GM12878 (cell line): ENCODE results near the gene MAMDC2. TPM values are rescaled to one million over a fixed set of nuclear protein-coding genes. Genes with fewer than 3 reads are reported as not detected.

ENCODE experiments used
- ATAC-seq: fragments of 200-7000 bp; cut with Tn5 transposase; 3 replicates; pipeline ENCODE4 v1.9.1; 2020; ENCODE audit warnings: mild to moderate bottlenecking, moderate library complexity
- BruUV-seq: library from RNA; stranded (reverse); fragments of 400-500 nt; replicated peaks from 2 replicates; lab custom pipeline; 2021; lab: Mats Ljungman, UMichigan
- CTCF ChIA-PET: fragments of 300-600 bp; sonication (Branson Sonifier 250); formaldehyde crosslinking; extraction: SDS; loops from one replicate; lab custom pipeline; 2021; ENCODE audit warnings: inconsistent platforms; lab: Yijun Ruan, JAX
- POLR2A ChIA-PET: fragments of 350-600 bp; formaldehyde crosslinking; extraction: SDS; loops from one replicate; lab custom pipeline; 2021; ENCODE audit warnings: inconsistent platforms; lab: Charles Lee
- RAD21 ChIA-PET: fragments of 300-600 bp; sonication (Branson Sonifier 250); formaldehyde crosslinking; loops from one replicate; lab custom pipeline; 2023; ENCODE audit warnings: antibody characterized with exemption; ENCODE audit not compliant: unreplicated experiment; lab: Charles Lee
- SMC1A ChIA-PET: fragments of 300-600 bp; sonication (Branson Sonifier 250); formaldehyde crosslinking; loops from one replicate; lab custom pipeline; 2023; ENCODE audit not compliant: unreplicated experiment, uncharacterized antibody; lab: Charles Lee
- DNase-seq: peaks from one replicate; pipeline ENCODE4 v3.0.0-alpha.2; 2011; ENCODE audit warnings: low read depth, low spot score
- FAIRE-seq: peaks from 3 replicates; lab custom pipeline; 2011; peaks lifted over from hg19 to GRCh38; lab: Jason Lieb, UNC
- H2AFZ ChIP-seq: 2 replicates; pipeline ENCODE4 v1.6.0; 2011; ENCODE audit warnings: low read depth, low read length, control low read depth; ENCODE audit not compliant: control insufficient read depth
- H3K27ac ChIP-seq: 2 replicates; pipeline ENCODE4 v1.5.1; 2011; ENCODE audit warnings: control low read depth; ENCODE audit not compliant: control insufficient read depth, insufficient read depth
- H3K27me3 ChIP-seq, 2 experiments: replicated peaks in 1 of 2; 2 replicates each; pipeline versions ENCODE4 v1.6.0 to v1.6.1; 2011; ENCODE audit warnings: low read length in 1 of 2; ENCODE audit not compliant: control insufficient read depth in 2 of 2, insufficient read depth in 2 of 2
- H3K36me3 ChIP-seq, 2 experiments: 2 replicates each; pipeline ENCODE4 v1.5.1; 2011; ENCODE audit warnings: low read length in 1 of 2; ENCODE audit not compliant: control insufficient read depth in 2 of 2, insufficient read depth in 2 of 2
- H3K4me1 ChIP-seq: 2 replicates; pipeline ENCODE4 v1.6.1; 2011; ENCODE audit warnings: mild to moderate bottlenecking, low read length, moderate library complexity, mixed read lengths; ENCODE audit not compliant: control insufficient read depth, insufficient read depth
- H3K4me2 ChIP-seq: 2 replicates; pipeline ENCODE4 v1.6.0; 2011; ENCODE audit warnings: control low read depth; ENCODE audit not compliant: control insufficient read depth, insufficient read depth
- H3K4me3 ChIP-seq: fragments of 200-600 bp; sonication (generic); 2 replicates; pipeline ENCODE4 v1.5.1; 2016
- H3K79me2 ChIP-seq: 2 replicates; pipeline ENCODE4 v1.6.0; 2011; ENCODE audit warnings: low read length; ENCODE audit not compliant: control insufficient read depth, insufficient read depth
- H3K9ac ChIP-seq: 2 replicates; pipeline ENCODE4 v1.8.0; 2011; ENCODE audit warnings: low read length, control low read depth, mixed read lengths; ENCODE audit not compliant: control insufficient read depth, insufficient read depth
- H3K9me3 ChIP-seq: replicated peaks from 3 replicates; pipeline ENCODE4 v1.5.1; 2011; ENCODE audit warnings: mild to moderate bottlenecking, low read length; ENCODE audit not compliant: control insufficient read depth, insufficient read depth
- H4K20me1 ChIP-seq: 2 replicates; pipeline ENCODE4 v1.6.0; 2011; ENCODE audit not compliant: control insufficient read depth, insufficient read depth
- CREM ChIP-seq: IDR thresholded peaks from 2 replicates; pipeline ENCODE4 v1.6.1; 2014; ENCODE audit warnings: antibody characterized with exemption, low read depth
- HDAC6 ChIP-seq: fragments of 200-600 bp; sonication (generic); IDR thresholded peaks from one replicate; pipeline ENCODE4 v1.8.0; 2017; ENCODE audit warnings: antibody characterized with exemption; ENCODE audit not compliant: unreplicated experiment
- MYC ChIP-seq: IDR thresholded peaks from 2 replicates; pipeline ENCODE4 v1.6.1; 2011; ENCODE audit warnings: mild to moderate bottlenecking, low read length, moderate library complexity, inconsistent platforms; ENCODE audit not compliant: insufficient read depth, insufficient replicate concordance, insufficient read length, severe bottlenecking
- NFYB ChIP-seq: IDR thresholded peaks from 2 replicates; pipeline ENCODE4 v1.6.1; 2011; ENCODE audit warnings: low read depth, mild to moderate bottlenecking, low read length, improper control_type of control experiment, moderate library complexity; ENCODE audit not compliant: insufficient read depth
- PAX5 ChIP-seq: IDR thresholded peaks from 2 replicates; pipeline ENCODE4 v1.6.1; 2011; ENCODE audit warnings: low read depth, low read length, borderline replicate concordance
- PKNOX1 ChIP-seq: fragments of 450-650 bp; IDR thresholded peaks from 2 replicates; pipeline ENCODE4 v1.6.1; 2016; ENCODE audit warnings: mild to moderate bottlenecking
- RAD21 ChIP-seq: IDR thresholded peaks from 2 replicates; pipeline ENCODE4 v1.6.1; 2011; ENCODE audit warnings: mild to moderate bottlenecking, low read depth, low read length, moderate library complexity; ENCODE audit not compliant: insufficient read depth
- RAD51 ChIP-seq: fragments of 450-650 bp; IDR thresholded peaks from 2 replicates; pipeline ENCODE4 v1.6.1; 2016; ENCODE audit warnings: moderate library complexity, mild to moderate bottlenecking, inconsistent platforms
- SPI1 ChIP-seq: IDR thresholded peaks from 2 replicates; pipeline ENCODE4 v1.6.1; 2011; ENCODE audit warnings: low read depth, mild to moderate bottlenecking, low read length, moderate library complexity, borderline replicate concordance; ENCODE audit not compliant: insufficient read depth
- SUPT20H ChIP-seq: IDR thresholded peaks from 2 replicates; pipeline ENCODE4 v1.6.1; 2011; ENCODE audit warnings: low read depth, mild to moderate bottlenecking, low read length, moderate library complexity, borderline replicate concordance; ENCODE audit not compliant: control insufficient read depth
- ZZZ3 ChIP-seq: IDR thresholded peaks from 2 replicates; pipeline ENCODE4 v1.6.1; 2011; ENCODE audit warnings: low read depth; ENCODE audit not compliant: control insufficient read depth, insufficient read length
- WGBS: methylation state at CpG from one replicate; pipeline ENCODE4 v1.1.6; 2016; ENCODE audit warnings: low lambda C conversion rate; ENCODE audit not compliant: insufficient replicate concordance, insufficient coverage; ENCODE audit errors: missing lambda C conversion rate; 5-methylcytosine and 5-hydroxymethylcytosine counted together
- in situ Hi-C: fragments of 300-500 bp; cut with MboI; formaldehyde crosslinking; loops from 9 replicates; pipeline ENCODE4 v1.14.3; 2018; ENCODE audit warnings: mixed read lengths
- intact Hi-C: fragments of 100-400 bp; cut with micrococcal nuclease; formaldehyde crosslinking; loops from one replicate; pipeline ENCODE4 v1.14.2; 2022; ENCODE audit not compliant: unreplicated experiment
- polyA plus RNA-seq, 11 experiments: library from polyadenylated mRNA; depleted of rRNA in 4 of 11; unstranded in 6 of 11; stranded (reverse) in 5 of 11; fragments of >200 nt; fragmentation: Nextera tagmentation in 4 of 11; fragmentation: Illumina TruSeq in 1 of 11; extraction: Ambion mirVana in 4 of 11; extraction: Trizol in 1 of 11; gene quantifications; 1 replicate in 1 of 11; 2 replicates in 10 of 11; pipeline versions ENCODE4 v1.2.1 to v1.2.3, GENCODE V29; 2011 to 2016; ENCODE audit warnings: inconsistent platforms in 2 of 11, missing spikeins in 2 of 11, low read depth in 1 of 11
- total RNA-seq, 4 experiments: library from RNA; depleted of rRNA in 3 of 4; stranded (reverse); fragments of >200 nt in 3 of 4; fragmentation: Illumina TruSeq in 1 of 4; extraction: Trizol in 1 of 4; gene quantifications; 2 replicates each; pipeline versions ENCODE4 v1.2.1 to v1.2.3, GENCODE V29; 2013 to 2021
- TF ChIP-seq, protein P1 (sequence below): IDR thresholded peaks from 2 replicates; pipeline ENCODE4 v1.6.1; 2012; ENCODE audit warnings: low read length, inconsistent platforms
- TF ChIP-seq, protein P2 (sequence below): fragments of 450-650 bp; formaldehyde crosslinking; IDR thresholded peaks from 2 replicates; pipeline ENCODE4 v1.5.0; 2022; ENCODE audit warnings: mild to moderate bottlenecking, missing genetic modification characterization
- TF ChIP-seq, protein P3 (sequence below): fragments of 450-650 bp; conservative IDR thresholded peaks from 2 replicates; pipeline ENCODE4 v1.6.1; 2017; ENCODE audit warnings: mild to moderate bottlenecking, moderate library complexity

MAMDC2 gene
- total and polyA plus RNA-seq, 10 of the 15 experiments (the other 5 are each of a cell fraction or from before 2014, with no cell fraction given), result 0.01 to 0.09 TPM; not detected in 8

DNA sequence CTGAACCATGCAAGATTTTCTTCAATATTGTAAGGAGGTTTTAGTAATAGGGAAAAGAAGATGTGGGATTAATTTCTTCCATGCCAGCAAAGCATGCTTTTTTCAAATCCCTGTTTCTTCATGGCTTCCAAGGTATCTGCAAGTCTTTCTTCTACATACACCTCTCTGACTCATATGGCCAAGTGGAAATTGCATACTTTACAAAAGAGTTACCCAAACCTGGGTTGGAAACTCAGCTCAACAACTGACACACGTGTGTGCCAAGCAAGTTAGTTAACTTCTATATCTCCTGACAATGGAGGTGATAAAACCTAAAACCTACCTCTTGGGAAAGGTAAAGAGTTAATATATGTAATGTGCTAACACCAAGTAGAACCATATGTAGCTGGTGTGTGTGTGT is 28.5 kb upstream of the MAMDC2 start:
- no peak overlapping the region for H3K4me3 ChIP-seq
- no peaks in the 10 kb centered on the region for H3K79me2 ChIP-seq
- no peaks in the 10 kb centered on the region for H3K36me3 ChIP-seq
- SMC1A ChIA-PET, result interaction anchor here (0.6 kb wide), 2 partner anchors 67 to 102 kb away, joined by 3 to 4 read pairs; no protein-coding TSS in a partner anchor
- no peaks in the 10 kb centered on the region for H3K27me3 ChIP-seq
- FAIRE-seq (no peak), DNase-seq (no peak), ATAC-seq (no peak)
- no TSS peak for BruUV-seq
- H3K9ac ChIP-seq, result no peak overlapping the region
- CTCF ChIA-PET, result no interaction called here
- no peaks in the 10 kb centered on the region for H3K4me1 ChIP-seq
- H3K4me2 ChIP-seq, result no peak overlapping the region
- no peak overlapping the region for H3K27ac ChIP-seq
- in situ Hi-C loops, result no loop called here
- intact Hi-C loops, result no loop called here
- RAD21 ChIA-PET, result no interaction called here
- H3K9me3 ChIP-seq, result no peaks in the 10 kb centered on the region
- no peak overlapping the region for H2AFZ ChIP-seq
- WGBS, result 0% methylated on average over 1 of the region's 1 CpG
- no peaks in the 10 kb centered on the region for H4K20me1 ChIP-seq
- POLR2A ChIA-PET, result no interaction called here
- TF ChIP-seq PKNOX1, result no peak
- TF ChIP-seq HDAC6, result no peak
- TF ChIP-seq RAD51, result no peak
- TF ChIP-seq, protein P1, sequence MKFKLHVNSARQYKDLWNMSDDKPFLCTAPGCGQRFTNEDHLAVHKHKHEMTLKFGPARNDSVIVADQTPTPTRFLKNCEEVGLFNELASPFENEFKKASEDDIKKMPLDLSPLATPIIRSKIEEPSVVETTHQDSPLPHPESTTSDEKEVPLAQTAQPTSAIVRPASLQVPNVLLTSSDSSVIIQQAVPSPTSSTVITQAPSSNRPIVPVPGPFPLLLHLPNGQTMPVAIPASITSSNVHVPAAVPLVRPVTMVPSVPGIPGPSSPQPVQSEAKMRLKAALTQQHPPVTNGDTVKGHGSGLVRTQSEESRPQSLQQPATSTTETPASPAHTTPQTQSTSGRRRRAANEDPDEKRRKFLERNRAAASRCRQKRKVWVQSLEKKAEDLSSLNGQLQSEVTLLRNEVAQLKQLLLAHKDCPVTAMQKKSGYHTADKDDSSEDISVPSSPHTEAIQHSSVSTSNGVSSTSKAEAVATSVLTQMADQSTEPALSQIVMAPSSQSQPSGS, result no peak
- TF ChIP-seq ZZZ3, result no peak
- TF ChIP-seq RAD21, result no peak
- TF ChIP-seq, protein P2, sequence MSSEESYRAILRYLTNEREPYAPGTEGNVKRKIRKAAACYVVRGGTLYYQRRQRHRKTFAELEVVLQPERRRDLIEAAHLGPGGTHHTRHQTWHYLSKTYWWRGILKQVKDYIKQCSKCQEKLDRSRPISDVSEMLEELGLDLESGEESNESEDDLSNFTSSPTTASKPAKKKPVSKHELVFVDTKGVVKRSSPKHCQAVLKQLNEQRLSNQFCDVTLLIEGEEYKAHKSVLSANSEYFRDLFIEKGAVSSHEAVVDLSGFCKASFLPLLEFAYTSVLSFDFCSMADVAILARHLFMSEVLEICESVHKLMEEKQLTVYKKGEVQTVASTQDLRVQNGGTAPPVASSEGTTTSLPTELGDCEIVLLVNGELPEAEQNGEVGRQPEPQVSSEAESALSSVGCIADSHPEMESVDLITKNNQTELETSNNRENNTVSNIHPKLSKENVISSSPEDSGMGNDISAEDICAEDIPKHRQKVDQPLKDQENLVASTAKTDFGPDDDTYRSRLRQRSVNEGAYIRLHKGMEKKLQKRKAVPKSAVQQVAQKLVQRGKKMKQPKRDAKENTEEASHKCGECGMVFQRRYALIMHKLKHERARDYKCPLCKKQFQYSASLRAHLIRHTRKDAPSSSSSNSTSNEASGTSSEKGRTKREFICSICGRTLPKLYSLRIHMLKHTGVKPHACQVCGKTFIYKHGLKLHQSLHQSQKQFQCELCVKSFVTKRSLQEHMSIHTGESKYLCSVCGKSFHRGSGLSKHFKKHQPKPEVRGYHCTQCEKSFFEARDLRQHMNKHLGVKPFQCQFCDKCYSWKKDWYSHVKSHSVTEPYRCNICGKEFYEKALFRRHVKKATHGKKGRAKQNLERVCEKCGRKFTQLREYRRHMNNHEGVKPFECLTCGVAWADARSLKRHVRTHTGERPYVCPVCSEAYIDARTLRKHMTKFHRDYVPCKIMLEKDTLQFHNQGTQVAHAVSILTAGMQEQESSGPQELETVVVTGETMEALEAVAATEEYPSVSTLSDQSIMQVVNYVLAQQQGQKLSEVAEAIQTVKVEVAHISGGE (CRISPR knock-in tag), result no peak
- TF ChIP-seq, protein P3, sequence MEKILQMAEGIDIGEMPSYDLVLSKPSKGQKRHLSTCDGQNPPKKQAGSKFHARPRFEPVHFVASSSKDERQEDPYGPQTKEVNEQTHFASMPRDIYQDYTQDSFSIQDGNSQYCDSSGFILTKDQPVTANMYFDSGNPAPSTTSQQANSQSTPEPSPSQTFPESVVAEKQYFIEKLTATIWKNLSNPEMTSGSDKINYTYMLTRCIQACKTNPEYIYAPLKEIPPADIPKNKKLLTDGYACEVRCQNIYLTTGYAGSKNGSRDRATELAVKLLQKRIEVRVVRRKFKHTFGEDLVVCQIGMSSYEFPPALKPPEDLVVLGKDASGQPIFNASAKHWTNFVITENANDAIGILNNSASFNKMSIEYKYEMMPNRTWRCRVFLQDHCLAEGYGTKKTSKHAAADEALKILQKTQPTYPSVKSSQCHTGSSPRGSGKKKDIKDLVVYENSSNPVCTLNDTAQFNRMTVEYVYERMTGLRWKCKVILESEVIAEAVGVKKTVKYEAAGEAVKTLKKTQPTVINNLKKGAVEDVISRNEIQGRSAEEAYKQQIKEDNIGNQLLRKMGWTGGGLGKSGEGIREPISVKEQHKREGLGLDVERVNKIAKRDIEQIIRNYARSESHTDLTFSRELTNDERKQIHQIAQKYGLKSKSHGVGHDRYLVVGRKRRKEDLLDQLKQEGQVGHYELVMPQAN, result no peak
- TF ChIP-seq CREM, result no peak
- no peak for TF ChIP-seq PAX5
- TF ChIP-seq MYC, result no peak
- TF ChIP-seq NFYB, result no peak
- TF ChIP-seq SPI1, result no peak
- TF ChIP-seq SUPT20H, result no peak
